HCT116 (cell line): ENCODE measurements around the gene INPP5E. TPM values are rescaled to one million over a fixed set of nuclear protein-coding genes. Genes with fewer than 3 reads are reported as not detected.

Source experiments
- ATAC-seq: fragments of 200-7000 bp; cut with Tn5 transposase; 2 replicates; pipeline ENCODE4 v1.9.1; 2020; ENCODE audit warnings: mild to moderate bottlenecking, moderate library complexity
- BruUV-seq: library from RNA; stranded (reverse); fragments of 400-500 nt; replicated peaks from 2 replicates; lab custom pipeline; 2021; lab: Mats Ljungman, UMichigan
- CTCF ChIA-PET: fragments of 300-600 bp; sonication (Branson Sonifier 250); formaldehyde crosslinking; loops from one replicate; lab custom pipeline; 2021; ENCODE audit warnings: antibody characterized with exemption; lab: Charles Lee
- POLR2A ChIA-PET: fragments of 300-600, 350-600 bp; sonication (Branson Sonifier 250); formaldehyde crosslinking; loops from one replicate; lab custom pipeline; 2021; ENCODE audit warnings: antibody characterized with exemption; lab: Charles Lee
- RAD21 ChIA-PET, 2 experiments: fragments of 300-600 bp; sonication (Branson Sonifier 250); formaldehyde crosslinking; loops; one replicate each; lab custom pipeline; 2023; ENCODE audit warnings: low total read pairs in 2 of 2; ENCODE audit not compliant: uncharacterized antibody in 2 of 2, unreplicated experiment in 2 of 2, low non-redundant PET in 1 of 2; lab: Charles Lee
- DNase-seq: peaks from one replicate; pipeline ENCODE4 v3.0.0-alpha.2; 2010; ENCODE audit warnings: low read depth, low spot score
- H2AFZ ChIP-seq: fragments of 200-600 bp; shearing (Covaris generic), sonication (generic); 2 replicates; pipeline ENCODE4 v1.6.1; 2017; ENCODE audit warnings: low read depth, mixed run types, mixed read lengths, antibody characterized with exemption, low read length; ENCODE audit not compliant: poor library complexity, severe bottlenecking
- H3K27ac ChIP-seq: 2 replicates; pipeline ENCODE4 v1.5.1; 2012; ENCODE audit warnings: low read depth, low read length
- H3K27me3 ChIP-seq: fragments of 200-600 bp; sonication (generic); 2 replicates; pipeline ENCODE4 v1.6.1; 2016; ENCODE audit warnings: mixed run types, low read length, mixed read lengths; ENCODE audit not compliant: insufficient read depth
- H3K36me3 ChIP-seq, 2 experiments: fragments of 200-500 bp in 1 of 2; fragments of 200-600 bp in 1 of 2; sonication (Bioruptor generic) in 1 of 2; sonication (generic) in 1 of 2; 2 replicates each; pipeline versions ENCODE4 v1.5.1 to v1.6.1; 2014 to 2016; ENCODE audit warnings: low read length in 2 of 2, inconsistent platforms in 1 of 2, mixed read lengths in 1 of 2, mixed run types in 1 of 2; ENCODE audit not compliant: insufficient read depth in 2 of 2, control insufficient read depth in 1 of 2
- H3K4me1 ChIP-seq, 2 experiments: fragments of 200-600 bp in 1 of 2; sonication (generic) in 1 of 2; 2 replicates each; pipeline versions ENCODE4 v1.5.1 to v1.6.1; 2012 to 2017; ENCODE audit warnings: low read length in 2 of 2, inconsistent platforms in 1 of 2, mild to moderate bottlenecking in 1 of 2, mixed read lengths in 1 of 2, mixed run types in 1 of 2, moderate library complexity in 1 of 2; ENCODE audit not compliant: insufficient read depth in 2 of 2, control insufficient read depth in 1 of 2
- H3K4me2 ChIP-seq: fragments of 200-600 bp; sonication (generic); 2 replicates; pipeline ENCODE4 v1.6.1; 2017; ENCODE audit warnings: mixed run types, low read length, mixed read lengths
- H3K4me3 ChIP-seq, 2 experiments: fragments of 200-600 bp in 1 of 2; sonication (generic) in 1 of 2; replicated peaks in 1 of 2; 2 replicates each; pipeline ENCODE4 v1.5.1; 2011 to 2016; ENCODE audit warnings: low read length in 2 of 2, control low read depth in 1 of 2, low read depth in 1 of 2, mild to moderate bottlenecking in 1 of 2, mixed read lengths in 1 of 2, mixed run types in 1 of 2
- H3K79me2 ChIP-seq: fragments of 200-600 bp; sonication (generic); 2 replicates; pipeline ENCODE4 v1.6.1; 2017; ENCODE audit warnings: mild to moderate bottlenecking, mixed run types, low read length, moderate library complexity, mixed read lengths; ENCODE audit not compliant: insufficient read depth
- H3K9ac ChIP-seq: fragments of 200-600 bp; sonication (generic); 2 replicates; pipeline ENCODE4 v1.6.1; 2016; ENCODE audit warnings: low read length, mixed read lengths
- H3K9me2 ChIP-seq: fragments of 200-600 bp; sonication (generic), shearing (Covaris generic); 2 replicates; pipeline ENCODE4 v1.6.1; 2017; ENCODE audit warnings: mixed run types, mild to moderate bottlenecking, moderate library complexity; ENCODE audit not compliant: insufficient read depth
- H3K9me3 ChIP-seq, 2 experiments: fragments of 200-500 bp in 1 of 2; fragments of 200-600 bp in 1 of 2; sonication (Bioruptor generic) in 1 of 2; sonication (generic) in 1 of 2; 2 replicates each; pipeline ENCODE4 v1.6.1; 2014 to 2017; ENCODE audit warnings: low read length in 2 of 2, mixed read lengths in 2 of 2, inconsistent platforms in 1 of 2, low read depth in 1 of 2, mild to moderate bottlenecking in 1 of 2, mixed run types in 1 of 2, moderate library complexity in 1 of 2; ENCODE audit not compliant: control insufficient read depth in 1 of 2, insufficient read depth in 1 of 2
- H4K20me1 ChIP-seq: fragments of 200-600 bp; sonication (generic), shearing (Covaris generic); 2 replicates; pipeline ENCODE4 v1.6.1; 2017; ENCODE audit warnings: mixed run types, mild to moderate bottlenecking, moderate library complexity; ENCODE audit not compliant: insufficient read depth
- CEBPB ChIP-seq: IDR thresholded peaks from 2 replicates; pipeline ENCODE4 v1.6.1; 2012; ENCODE audit warnings: low read depth
- CTCF ChIP-seq, 3 experiments: fragments of 200-600 bp in 1 of 3; sonication (generic) in 1 of 3; IDR thresholded peaks in 2 of 3; conservative IDR thresholded peaks in 1 of 3; 2 replicates each; pipeline ENCODE4 v1.5.1; 2012 to 2017; ENCODE audit warnings: low read depth in 2 of 3, low read length in 2 of 3, antibody characterized with exemption in 1 of 3, borderline replicate concordance in 1 of 3, control low read depth in 1 of 3, mild to moderate bottlenecking in 1 of 3, mixed read lengths in 1 of 3, mixed run types in 1 of 3, moderate library complexity in 1 of 3; ENCODE audit not compliant: insufficient read depth in 1 of 3
- ELF1 ChIP-seq: IDR thresholded peaks from 2 replicates; pipeline ENCODE4 v1.6.1; 2012; ENCODE audit warnings: low read depth, borderline replicate concordance
- EZH2 ChIP-seq: fragments of 200-600 bp; sonication (generic); IDR thresholded peaks from 2 replicates; pipeline ENCODE4 v1.6.1; 2017; ENCODE audit warnings: antibody characterized with exemption, mixed run types
- EZH2phosphoT487 ChIP-seq: fragments of 200-600 bp; IDR thresholded peaks from 2 replicates; pipeline ENCODE4 v1.6.1; 2018; ENCODE audit warnings: antibody characterized with exemption, borderline replicate concordance
- RAD21 ChIP-seq: IDR thresholded peaks from 2 replicates; pipeline ENCODE4 v1.6.1; 2012; ENCODE audit warnings: low read depth, mild to moderate bottlenecking
- SIN3A ChIP-seq: IDR thresholded peaks from 2 replicates; pipeline ENCODE4 v1.6.1; 2012; ENCODE audit warnings: low read depth
- SRF ChIP-seq: IDR thresholded peaks from 2 replicates; pipeline ENCODE4 v1.6.1; 2012; ENCODE audit warnings: low read depth
- YY1 ChIP-seq: IDR thresholded peaks from 2 replicates; pipeline ENCODE4 v1.6.1; 2011; ENCODE audit warnings: low read length, low read depth, moderate library complexity, mild to moderate bottlenecking; ENCODE audit not compliant: insufficient replicate concordance; ENCODE audit errors: extremely low read depth
- ZBTB33 ChIP-seq: IDR thresholded peaks from 2 replicates; pipeline ENCODE4 v1.6.1; 2011; ENCODE audit warnings: mild to moderate bottlenecking, low read length, moderate library complexity; ENCODE audit not compliant: insufficient replicate concordance; ENCODE audit errors: extremely low read depth
- ZFX ChIP-seq: fragments of 450-650 bp; IDR thresholded peaks from 2 replicates; pipeline ENCODE4 v1.6.1; 2017
- intact Hi-C: fragments of 100-400 bp; cut with micrococcal nuclease; formaldehyde crosslinking; loops from 2 replicates; pipeline ENCODE4 v1.10.0; 2022
- total RNA-seq: library from RNA; stranded (reverse); gene quantifications from one replicate; pipeline ENCODE4 v1.2.1, GENCODE V29; 2021; ENCODE audit not compliant: unreplicated experiment

INPP5E gene
- total RNA-seq, 1 experiment from 2014 or later = 23.8 TPM

GRCh38 chr9:136431782-136432350 is 7.8 kb downstream of the INPP5E start:
- POLR2A ChIA-PET = no interaction called here
- Histone ChIP-seq H2AFZ (no peak overlapping the region), H3K79me2 (peaks cover 35% of the 10 kb centered on the region), H3K9me3 (no peaks in the 10 kb centered on the region), H3K27ac (no peak overlapping the region), H3K36me3 (peaks cover 7 to 8% of the 10 kb centered on the region in 2 experiments; a peak in 2 of 4 replicates), H3K4me1 (no peaks in the 10 kb centered on the region), H4K20me1 (no peaks in the 10 kb centered on the region)
- no peak for ATAC-seq
- DNase-seq = no peak
- intact Hi-C loops = no loop called here
- BruUV-seq = no TSS peak
- TF ChIP-seq ZBTB33 (no peak), YY1 (no peak), CTCF (IDR thresholded peaks at IDR 0.05 in 2 of 3, conservative IDR thresholded peaks at IDR 0.05 in 1 of 3; ENCODE audit: borderline replicate concordance in 1 of 3, insufficient read depth in 1 of 3, low read depth in 2 of 3, low read length in 2 of 3) (no peak), RAD21 (no peak), ELF1 (no peak), EZH2phosphoT487 (no peak), ZFX (no peak), SRF (no peak), CEBPB (no peak), EZH2 (no peak), SIN3A (no peak)
- TF ChIP-seq, all 23 proteins: peak for 0
- Histone ChIP-seq H3K4me3 (no peak overlapping the region), H3K9me2 (no peaks in the 10 kb centered on the region), H3K9ac (no peak overlapping the region), H3K27me3 (no peaks in the 10 kb centered on the region), H3K4me2 (no peak overlapping the region)
- ChIA-PET CTCF (no interaction called here), RAD21 (no interaction called here)
